Ovary (tissue), 9 donors: ENCODE data around the gene TRIO. TPM values are rescaled to one million over a fixed set of nuclear protein-coding genes. Genes with fewer than 3 reads are reported as not detected.

Experiments
- DNase-seq, 5 donors: peaks; one replicate each; pipeline ENCODE4 v3.0.0-alpha.2; 2019 to 2020
- H3K27ac ChIP-seq, 2 donors: fragments of 200-600 bp; one replicate each; pipeline versions ENCODE4 v1.5.1 to v1.8.0; 2019 to 2022
- H3K27me3 ChIP-seq: fragments of 200-600 bp; one replicate; pipeline ENCODE4 v1.8.0; 2022
- H3K36me3 ChIP-seq: fragments of 200-600 bp; sonication (generic); one replicate; pipeline ENCODE4 v1.5.1; 2019
- H3K4me1 ChIP-seq: one replicate; pipeline ENCODE4 v1.8.1; 2013; ENCODE audit warnings: mild to moderate bottlenecking, moderate library complexity; ENCODE audit not compliant: insufficient read depth
- H3K4me3 ChIP-seq: fragments of 200-600 bp; sonication (generic); one replicate; pipeline ENCODE4 v1.5.1; 2017
- H3K9me3 ChIP-seq, 2 donors: fragments of 200-600 bp in 1 of 2; sonication (generic) in 1 of 2; one replicate each; pipeline versions ENCODE4 v1.5.1 to v1.8.1; 2013 to 2019; ENCODE audit warnings: mild to moderate bottlenecking in 1 of 2, moderate library complexity in 1 of 2
- EP300 ChIP-seq: sonication (generic); formaldehyde crosslinking; IDR thresholded peaks from one replicate; pipeline ENCODE4 v1.6.1; 2017; ENCODE audit warnings: antibody characterized with exemption
- POLR2A ChIP-seq: fragments of 450-650 bp; IDR thresholded peaks from one replicate; pipeline ENCODE4 v1.6.1; 2017; ENCODE audit warnings: antibody characterized with exemption, mild to moderate bottlenecking, moderate library complexity
- WGBS, 3 donors: extraction: QIAGEN DNeasy Blood & Tissue Kit in 1 of 3; methylation state at CpG; one replicate each; pipeline versions ENCODE4 v1.1.5 to v1.1.7; 2013 to 2017; 5-methylcytosine and 5-hydroxymethylcytosine counted together
- intact Hi-C, 4 donors: fragments of 100-400 bp; cut with DNase I; formaldehyde crosslinking; loops; one replicate each; pipeline versions ENCODE4 v1.11.0 to v1.15.1; 2022 to 2023
- polyA plus RNA-seq, 2 donors: library from polyadenylated mRNA; stranded (reverse); fragments of 200-250 nt in 1 of 2; fragments of 350-450 nt in 1 of 2; fragmentation: Illumina TruSeq in 1 of 2; extraction: RNeasy Lipid Tissue Mini Kit (QIAGEN cat#74804) in 1 of 2; gene quantifications; one replicate each; pipeline ENCODE4 v1.2.3, GENCODE V29; 2013 to 2014
- total RNA-seq, 7 donors: library from RNA; depleted of rRNA in 2 of 7; stranded (reverse); fragments of >200 nt in 2 of 7; fragmentation: NEBNext Ultra II Directional in 3 of 7; extraction: Animal tissue kit (Norgen Biotek cat#: 25700) in 3 of 7; gene quantifications; one replicate each; pipeline versions ENCODE4 v1.1.0 to v1.2.4, GENCODE V29; 2016 to 2023
- TF ChIP-seq, protein P1 (sequence below), 3 donors: fragments of 450-650 bp in 2 of 3; fragments of 200-600 bp in 1 of 3; IDR thresholded peaks; one replicate each; pipeline versions ENCODE4 v1.5.1 to v1.8.0; 2016 to 2022; ENCODE audit warnings: antibody characterized with exemption in 3 of 3, mild to moderate bottlenecking in 1 of 3
- donor health status: DM: no; HTN: no; CAD: no; lungs with moderate emphysema.
- donor health status: DM: no; HTN: no; CAD: no.
- donor health status: Bipolar disorder and iron deficiency.
- donor health status: DM: yes; HTN: yes; CAD: no.
- donor health status: DM: no; HTN: no; CAD: no.
- donor health status: DM: yes; HTN: yes; CAD: no.

The TRIO gene
- total and polyA plus RNA-seq, 9 donors = 58.4 to 268 (median 125) TPM

- H3K4me3 ChIP-seq = peak overlapping the region; percentile 78
- H3K27me3 ChIP-seq = no peaks in the 10 kb centered on the region
- H3K9me3 ChIP-seq = no peaks in the 10 kb centered on the region
- TF ChIP-seq, protein P1, sequence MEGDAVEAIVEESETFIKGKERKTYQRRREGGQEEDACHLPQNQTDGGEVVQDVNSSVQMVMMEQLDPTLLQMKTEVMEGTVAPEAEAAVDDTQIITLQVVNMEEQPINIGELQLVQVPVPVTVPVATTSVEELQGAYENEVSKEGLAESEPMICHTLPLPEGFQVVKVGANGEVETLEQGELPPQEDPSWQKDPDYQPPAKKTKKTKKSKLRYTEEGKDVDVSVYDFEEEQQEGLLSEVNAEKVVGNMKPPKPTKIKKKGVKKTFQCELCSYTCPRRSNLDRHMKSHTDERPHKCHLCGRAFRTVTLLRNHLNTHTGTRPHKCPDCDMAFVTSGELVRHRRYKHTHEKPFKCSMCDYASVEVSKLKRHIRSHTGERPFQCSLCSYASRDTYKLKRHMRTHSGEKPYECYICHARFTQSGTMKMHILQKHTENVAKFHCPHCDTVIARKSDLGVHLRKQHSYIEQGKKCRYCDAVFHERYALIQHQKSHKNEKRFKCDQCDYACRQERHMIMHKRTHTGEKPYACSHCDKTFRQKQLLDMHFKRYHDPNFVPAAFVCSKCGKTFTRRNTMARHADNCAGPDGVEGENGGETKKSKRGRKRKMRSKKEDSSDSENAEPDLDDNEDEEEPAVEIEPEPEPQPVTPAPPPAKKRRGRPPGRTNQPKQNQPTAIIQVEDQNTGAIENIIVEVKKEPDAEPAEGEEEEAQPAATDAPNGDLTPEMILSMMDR (IDR thresholded peaks at IDR 0.05) = no peak
- TF ChIP-seq POLR2A = no peak
- TF ChIP-seq EP300 = no peak
- no peaks in the 10 kb centered on the region for H3K36me3 ChIP-seq
- no peak for DNase-seq
- intact Hi-C loops = loop anchor here (5.0 to 10.0 kb wide), 5 partner anchors 51 to 124 kb away; no protein-coding TSS in a partner anchor
- WGBS, 3 donors = 1% methylated on average over 32 to 59 of the region's 59 CpGs; no CpG with 5 or more reads in 1 of the 3 donors
- H3K4me1 ChIP-seq = peaks cover 11% of the 10 kb centered on the region
- H3K27ac ChIP-seq = peak overlapping the region; percentile 96 to 97
Measured at GRCh38 chr5:14143546-14143840, 351 bp downstream of the TRIO start.

GRCh38 chr5:14143841-14144585 is 871 bp downstream of the TRIO start:
- H3K9me3 ChIP-seq = no peaks in the 10 kb centered on the region
- H3K27ac ChIP-seq = peak overlapping the region; percentile 96 to 97
- no peaks in the 10 kb centered on the region for H3K36me3 ChIP-seq
- no peak for TF ChIP-seq POLR2A
- TF ChIP-seq, protein P1 (IDR thresholded peaks at IDR 0.05) = no peak
- TF ChIP-seq EP300 = no peak
- H3K4me3 ChIP-seq = peak overlapping the region; percentile 78
- peaks cover 13% of the 10 kb centered on the region for H3K4me1 ChIP-seq
- WGBS, 3 donors = 0% methylated on average over 41 to 85 of the region's 85 CpGs
- intact Hi-C loops = loop anchor here (5.0 to 10.0 kb wide), 5 partner anchors 51 to 123 kb away; no protein-coding TSS in a partner anchor
- peak; percentile 47 to 73 (median 64) for DNase-seq
- no peaks in the 10 kb centered on the region for H3K27me3 ChIP-seq

DNA sequence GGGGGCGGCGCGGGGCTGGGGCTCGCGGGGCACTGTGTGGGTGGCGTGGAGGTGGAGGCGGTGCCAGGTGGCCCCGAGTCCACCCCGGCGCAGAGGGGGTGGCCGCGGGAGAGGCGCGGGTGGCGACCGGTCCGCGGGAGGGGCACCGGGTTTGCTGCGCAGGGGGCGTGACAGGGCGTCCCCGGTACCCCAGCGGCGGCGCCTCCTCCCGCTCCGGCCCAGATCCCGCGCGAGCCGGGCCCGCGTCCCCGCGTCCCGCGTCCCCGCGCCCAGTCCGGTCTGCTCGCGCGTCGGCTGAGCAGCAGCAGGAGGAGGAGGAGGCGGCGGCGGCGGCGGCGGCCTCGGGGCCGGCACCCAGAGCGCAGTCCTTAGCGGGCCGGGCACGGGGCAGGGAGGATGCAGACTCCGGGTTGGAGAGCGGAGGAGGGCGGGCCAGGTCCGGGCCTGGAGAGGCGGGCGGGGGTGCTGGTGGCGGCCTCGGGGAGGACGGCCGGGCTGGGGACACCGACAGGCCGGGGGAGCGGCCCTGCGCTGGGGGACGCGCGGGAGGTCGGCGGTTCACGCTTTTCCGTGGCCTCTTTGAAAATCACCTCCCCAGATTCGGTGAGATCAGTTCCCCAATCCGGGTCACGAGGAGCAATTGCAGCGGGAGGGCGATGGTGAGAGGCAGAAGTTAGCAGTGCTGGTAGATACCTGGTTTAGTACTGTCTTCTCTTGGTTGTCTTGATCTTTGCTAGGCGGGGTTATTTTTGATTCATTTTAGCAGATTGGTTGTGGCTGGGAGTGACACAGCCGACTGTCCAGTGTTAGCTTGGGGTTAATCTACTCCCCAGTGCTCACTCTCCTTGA is 1.7 kb downstream of the TRIO start:
- peak overlapping the region; percentile 78 for H3K4me3 ChIP-seq
- peaks cover 15% of the 10 kb centered on the region for H3K4me1 ChIP-seq
- intact Hi-C loops = loop anchor here (5.0 to 10.0 kb wide), 5 partner anchors 50 to 122 kb away; no protein-coding TSS in a partner anchor
- TF ChIP-seq POLR2A = peak; percentile 7
- TF ChIP-seq EP300 = no peak
- TF ChIP-seq, protein P1 (IDR thresholded peaks at IDR 0.05) = no peak
- H3K9me3 ChIP-seq = no peaks in the 10 kb centered on the region
- WGBS, 3 donors = 0 to 1% (median 1%) methylated on average over 53 to 85 of the region's 85 CpGs
- H3K27ac ChIP-seq = peak overlapping the region; percentile 96 to 97
- H3K36me3 ChIP-seq = no peaks in the 10 kb centered on the region
- DNase-seq = peak; percentile 58 to 78 (median 69)
- H3K27me3 ChIP-seq = no peaks in the 10 kb centered on the region

DNA sequence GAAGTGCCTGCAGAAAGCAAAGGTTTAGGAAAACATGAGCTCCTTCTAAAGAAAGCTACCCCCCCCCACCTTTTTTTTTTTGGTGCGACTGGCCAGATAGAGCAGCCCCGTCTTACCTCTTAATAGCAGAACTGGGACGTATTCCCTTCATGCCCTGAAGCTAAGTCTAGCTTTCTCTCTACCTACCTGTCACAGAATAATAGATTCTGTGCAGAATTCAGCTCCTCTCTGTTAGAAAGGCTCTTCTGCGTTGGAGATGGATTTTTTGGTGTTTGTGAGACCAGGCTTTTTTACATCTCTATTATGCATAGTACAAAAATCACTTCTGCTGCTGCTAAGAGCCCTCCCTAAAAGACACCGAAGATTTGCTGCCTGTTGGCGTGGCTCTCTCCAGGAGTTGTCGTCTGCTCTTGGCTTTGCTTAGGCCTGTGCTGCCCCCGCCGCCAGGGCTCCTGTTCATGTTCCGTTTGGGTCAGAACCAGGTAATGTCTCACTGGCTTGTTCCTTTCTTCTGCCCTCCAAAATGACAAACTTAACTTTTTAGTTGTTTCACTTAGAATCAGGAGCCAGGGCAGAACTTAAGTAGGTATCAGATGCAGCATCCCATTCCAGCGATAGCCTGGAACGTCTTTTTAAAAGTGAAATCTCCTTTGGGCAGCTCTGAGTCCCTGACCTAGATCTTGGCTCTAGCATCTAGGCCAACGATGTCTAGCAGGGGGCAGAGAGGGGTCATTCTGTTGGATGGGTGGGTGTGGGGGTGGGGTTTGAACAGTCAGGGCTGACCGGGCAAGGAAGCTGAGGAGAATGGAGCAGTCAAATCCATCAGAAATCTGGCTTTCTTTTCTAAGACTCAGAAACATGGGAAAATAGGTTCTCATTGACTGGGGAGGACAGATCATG is 2.5 kb downstream of the TRIO start:
- WGBS, 3 donors = 10 to 17% (median 16%) methylated on average over 14 of the region's 14 CpGs
- no peaks in the 10 kb centered on the region for H3K27me3 ChIP-seq
- H3K9me3 ChIP-seq = no peaks in the 10 kb centered on the region
- no peak for DNase-seq
- no peaks in the 10 kb centered on the region for H3K36me3 ChIP-seq
- intact Hi-C loops = loop anchor here in 3 of 4 donors (10.0 kb wide), 3 partner anchors 49 to 119 kb away; no protein-coding TSS in a partner anchor
- H3K4me1 ChIP-seq = peaks cover 19% of the 10 kb centered on the region
- H3K27ac ChIP-seq = peak overlapping the region; percentile 16 to 96
- peak overlapping the region; percentile 78 for H3K4me3 ChIP-seq
- TF ChIP-seq, protein P1 (IDR thresholded peaks at IDR 0.05) = no peak
- TF ChIP-seq POLR2A (no peak), EP300 (no peak)
